Measurements from ENCODE around the gene LRP3. TPM values are rescaled to one million over a fixed set of nuclear protein-coding genes. Genes with fewer than 3 reads are reported as not detected.
"Not testable (repeated sequence)": the region's sequence is repeated elsewhere in the genome, so short reads cannot be mapped to it uniquely, and the experiment has no call there.

LRP3 gene
- total RNA-seq, 1 experiment from 2014 or later: 20.4 TPM

GRCh38 chr19:33163481-33163880 lies 30.6 kb upstream of the LRP3 start:
- Histone ChIP-seq H3K4me2 (ENCODE audit: low read length) (no peak overlapping the region), H3K36me3 (ENCODE audit: low read depth, low read length) (no peaks in the 10 kb centered on the region), H3K27me3 (ENCODE audit: low read length) (no peaks in the 10 kb centered on the region), H3K79me2 (ENCODE audit: low read length) (no peaks in the 10 kb centered on the region), H3K4me3 (ENCODE audit: low read length) (no peak overlapping the region), H2AFZ (ENCODE audit: low read length) (no peak overlapping the region), H4K20me1 (ENCODE audit: low read length) (no peaks in the 10 kb centered on the region), H3F3A (ENCODE audit: low read length, unreplicated experiment) (no peaks in the 10 kb centered on the region), H3K9me3 (ENCODE audit: low read length) (no peaks in the 10 kb centered on the region), H3K27ac (ENCODE audit: low read length) (no peak overlapping the region), H3K9ac (ENCODE audit: low read length) (no peak overlapping the region), H3K4me1 (ENCODE audit: insufficient read depth, low read length) (no peaks in the 10 kb centered on the region), H3K9me2 (replicated peaks; ENCODE audit: low read length) (no peaks in the 10 kb centered on the region)
- TF ChIP-seq CTCF (conservative IDR thresholded peaks at IDR 0.05; ENCODE audit: low read depth, low read length) (no peak), EZH2 (IDR thresholded peaks at IDR 0.05; ENCODE audit: low read length, unreplicated experiment) (no peak)
- BruUV-seq (replicated peaks): no TSS peak
- ATAC-seq (no peak), DNase-seq (no peak)
- intact Hi-C loops (cut with micrococcal nuclease): no loop called here
- POLR2A ChIA-PET (ENCODE audit: unreplicated experiment): no interaction called here
- CTCF ChIA-PET: no interaction called here

- POLR2A ChIA-PET (ENCODE audit: unreplicated experiment); H2AFZ ChIP-seq (ENCODE audit: low read length); H3F3A ChIP-seq (ENCODE audit: low read length, unreplicated experiment); H3K79me2 ChIP-seq (ENCODE audit: low read length); intact Hi-C loops (cut with micrococcal nuclease); H3K27me3 ChIP-seq (ENCODE audit: low read length); H3K9ac ChIP-seq (ENCODE audit: low read length); H3K4me3 ChIP-seq (ENCODE audit: low read length); ATAC-seq; H3K36me3 ChIP-seq (ENCODE audit: low read depth, low read length); DNase-seq; BruUV-seq (replicated peaks); H4K20me1 ChIP-seq (ENCODE audit: low read length); H3K4me2 ChIP-seq (ENCODE audit: low read length); CTCF ChIA-PET; H3K27ac ChIP-seq (ENCODE audit: low read length); H3K9me2 ChIP-seq (replicated peaks; ENCODE audit: low read length); H3K4me1 ChIP-seq (ENCODE audit: insufficient read depth, low read length); H3K9me3 ChIP-seq (ENCODE audit: low read length): not testable (repeated sequence)
Measured at GRCh38 chr19:33166037-33166436, 28.1 kb upstream of the LRP3 start.

GRCh38 chr19:33167438-33167837 lies 26.7 kb upstream of the LRP3 start:
- CTCF ChIA-PET: no interaction called here
- Histone ChIP-seq H3K9me2 (replicated peaks; ENCODE audit: low read length) (no peaks in the 10 kb centered on the region), H2AFZ (ENCODE audit: low read length) (no peak overlapping the region), H3K4me1 (ENCODE audit: insufficient read depth, low read length) (peaks cover 12% of the 10 kb centered on the region), H3K27me3 (ENCODE audit: low read length) (no peaks in the 10 kb centered on the region), H3K79me2 (ENCODE audit: low read length) (no peaks in the 10 kb centered on the region), H3K4me2 (ENCODE audit: low read length) (no peak overlapping the region), H3K9ac (ENCODE audit: low read length) (no peak overlapping the region), H3K9me3 (ENCODE audit: low read length) (no peaks in the 10 kb centered on the region), H3K36me3 (ENCODE audit: low read depth, low read length) (no peaks in the 10 kb centered on the region), H4K20me1 (ENCODE audit: low read length) (no peaks in the 10 kb centered on the region), H3K27ac (ENCODE audit: low read length) (no peak overlapping the region), H3F3A (ENCODE audit: low read length, unreplicated experiment) (no peaks in the 10 kb centered on the region), H3K4me3 (ENCODE audit: low read length) (no peak overlapping the region)
- ATAC-seq: no peak
- TF ChIP-seq EZH2phosphoT487 (IDR thresholded peaks at IDR 0.05; ENCODE audit: borderline replicate concordance, low read length) (no peak), EZH2 (IDR thresholded peaks at IDR 0.05; ENCODE audit: low read length, unreplicated experiment) (no peak), CTCF (conservative IDR thresholded peaks at IDR 0.05; ENCODE audit: low read depth, low read length) (no peak)
- intact Hi-C loops (cut with micrococcal nuclease): no loop called here
- POLR2A ChIA-PET (ENCODE audit: unreplicated experiment): no interaction called here
- no peak for DNase-seq
- BruUV-seq (replicated peaks): no TSS peak
